MCF 10A (cell line): ENCODE results near the gene FNIP1. TPM values are rescaled to one million over a fixed set of nuclear protein-coding genes. Genes with fewer than 3 reads are reported as not detected.
A peak's percentile ranks its signal among the peaks of the same experiment; 100 is the strongest.

Source experiments
- BruUV-seq: library from RNA; stranded (reverse); fragments of 400-500 nt; replicated peaks from 2 replicates; lab custom pipeline; 2021; lab: Mats Ljungman, UMichigan
- CTCF ChIA-PET: fragments of 300-600 bp; sonication (Branson Sonifier 250); formaldehyde crosslinking; extraction: SDS; loops from one replicate; lab custom pipeline; 2021; ENCODE audit warnings: antibody characterized with exemption, inconsistent platforms; lab: Yijun Ruan, JAX
- POLR2A ChIA-PET: fragments of 300-600, 350-650 bp; sonication (Branson Sonifier 250); formaldehyde crosslinking; extraction: SDS; loops from one replicate; lab custom pipeline; 2020; ENCODE audit warnings: antibody characterized with exemption, inconsistent platforms; lab: Yijun Ruan, JAX
- DNase-seq: peaks from one replicate; pipeline ENCODE4 v3.0.0-alpha.2; 2018; ENCODE audit not compliant: unreplicated experiment
- H3K27ac Mint-ChIP-seq: one replicate; pipeline ENCODE4 v1.8.0; 2022; ENCODE audit warnings: mild to moderate bottlenecking, low read depth, mixed read lengths; ENCODE audit not compliant: unreplicated experiment
- H3K27me3 Mint-ChIP-seq: one replicate; pipeline ENCODE4 v1.8.0; 2022; ENCODE audit warnings: mixed read lengths; ENCODE audit not compliant: insufficient read depth, unreplicated experiment
- H3K36me3 Mint-ChIP-seq: one replicate; pipeline ENCODE4 v1.8.0; 2022; ENCODE audit warnings: mild to moderate bottlenecking, moderate library complexity, mixed read lengths; ENCODE audit not compliant: insufficient read depth, unreplicated experiment
- H3K4me1 Mint-ChIP-seq: one replicate; pipeline ENCODE4 v1.8.0; 2022; ENCODE audit warnings: mixed read lengths; ENCODE audit not compliant: insufficient read depth, unreplicated experiment
- H3K4me3 Mint-ChIP-seq: one replicate; pipeline ENCODE4 v1.8.0; 2022; ENCODE audit warnings: mild to moderate bottlenecking, moderate library complexity, mixed read lengths; ENCODE audit not compliant: unreplicated experiment
- H3K9me3 Mint-ChIP-seq: one replicate; pipeline ENCODE4 v1.8.0; 2022; ENCODE audit warnings: mixed read lengths; ENCODE audit not compliant: unreplicated experiment
- intact Hi-C: fragments of 100-400 bp; cut with micrococcal nuclease; formaldehyde crosslinking; loops from 2 replicates; pipeline ENCODE4 v1.14.1; 2022
- total RNA-seq: library from RNA; stranded (reverse); gene quantifications from 2 replicates; pipeline ENCODE4 v1.2.3, GENCODE V29; 2022
- TF ChIP-seq, protein P1 (sequence below): fragments of 200-600 bp; IDR thresholded peaks from one replicate; pipeline ENCODE4 v1.8.0; 2022; ENCODE audit warnings: antibody characterized with exemption, mild to moderate bottlenecking; ENCODE audit not compliant: unreplicated experiment

FNIP1 gene
- total RNA-seq, 1 experiment from 2014 or later = 36.3 TPM

DNA sequence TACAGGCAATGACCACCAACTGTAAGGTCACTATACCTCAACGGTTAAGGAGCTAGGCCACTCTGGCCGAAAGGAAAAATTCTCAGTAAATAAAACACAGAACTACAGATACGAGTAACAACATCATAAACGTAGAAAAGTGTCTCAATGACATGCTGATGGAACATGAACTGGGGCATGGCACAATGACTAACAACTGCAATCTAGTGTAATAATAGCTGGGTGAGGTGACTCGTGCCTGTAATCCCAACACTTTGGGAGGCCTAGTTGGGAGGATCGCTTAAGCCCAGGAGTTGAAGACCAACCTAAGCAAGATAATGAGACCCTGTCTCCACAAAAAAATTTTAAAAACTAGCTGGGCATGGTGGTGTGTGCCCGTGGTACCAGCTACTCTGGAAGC is 152.0 kb downstream of the FNIP1 start:
- intact Hi-C loops = no loop called here
- no peaks in the 10 kb centered on the region for H3K27me3 Mint-ChIP-seq
- TF ChIP-seq, protein P1, sequence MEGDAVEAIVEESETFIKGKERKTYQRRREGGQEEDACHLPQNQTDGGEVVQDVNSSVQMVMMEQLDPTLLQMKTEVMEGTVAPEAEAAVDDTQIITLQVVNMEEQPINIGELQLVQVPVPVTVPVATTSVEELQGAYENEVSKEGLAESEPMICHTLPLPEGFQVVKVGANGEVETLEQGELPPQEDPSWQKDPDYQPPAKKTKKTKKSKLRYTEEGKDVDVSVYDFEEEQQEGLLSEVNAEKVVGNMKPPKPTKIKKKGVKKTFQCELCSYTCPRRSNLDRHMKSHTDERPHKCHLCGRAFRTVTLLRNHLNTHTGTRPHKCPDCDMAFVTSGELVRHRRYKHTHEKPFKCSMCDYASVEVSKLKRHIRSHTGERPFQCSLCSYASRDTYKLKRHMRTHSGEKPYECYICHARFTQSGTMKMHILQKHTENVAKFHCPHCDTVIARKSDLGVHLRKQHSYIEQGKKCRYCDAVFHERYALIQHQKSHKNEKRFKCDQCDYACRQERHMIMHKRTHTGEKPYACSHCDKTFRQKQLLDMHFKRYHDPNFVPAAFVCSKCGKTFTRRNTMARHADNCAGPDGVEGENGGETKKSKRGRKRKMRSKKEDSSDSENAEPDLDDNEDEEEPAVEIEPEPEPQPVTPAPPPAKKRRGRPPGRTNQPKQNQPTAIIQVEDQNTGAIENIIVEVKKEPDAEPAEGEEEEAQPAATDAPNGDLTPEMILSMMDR = no peak
- no peak for DNase-seq
- BruUV-seq = no TSS peak
- H3K4me3 Mint-ChIP-seq = no peak overlapping the region
- no peak overlapping the region for H3K27ac Mint-ChIP-seq
- H3K36me3 Mint-ChIP-seq = peaks cover 64% of the 10 kb centered on the region
- ChIA-PET POLR2A (interaction anchor here (2.3 kb wide), 1 partner anchor 9 kb away, joined by 9 read pairs; no protein-coding TSS in a partner anchor), CTCF (interaction anchor here (0.5 to 1.1 kb wide), 7 partner anchors 30 to 418 kb away, joined by 3 to 4 read pairs (median 3); no protein-coding TSS in a partner anchor)
- H3K4me1 Mint-ChIP-seq = peaks cover 5% of the 10 kb centered on the region
- no peaks in the 10 kb centered on the region for H3K9me3 Mint-ChIP-seq

DNA sequence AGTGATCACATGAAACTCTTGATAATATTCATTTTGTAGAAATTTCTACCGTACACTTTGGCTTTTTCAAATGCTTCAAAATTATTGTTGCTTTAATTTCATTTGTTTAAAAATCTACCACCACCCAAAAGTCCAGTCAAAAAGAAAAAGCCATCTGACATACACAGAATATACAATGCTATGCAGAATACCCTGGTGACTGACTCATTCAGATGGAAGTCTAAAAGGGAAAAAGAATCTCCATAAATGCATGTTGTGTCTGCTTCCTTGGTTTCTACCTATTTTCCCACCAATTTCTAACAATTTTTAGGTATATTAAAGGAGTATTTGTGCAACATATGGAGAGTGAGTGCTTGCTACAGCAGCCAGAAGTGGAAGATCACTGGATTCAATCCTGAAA is 152.4 kb downstream of the FNIP1 start:
- peaks cover under 1% of the 10 kb centered on the region for H3K4me1 Mint-ChIP-seq
- peaks cover 59% of the 10 kb centered on the region for H3K36me3 Mint-ChIP-seq
- no peak overlapping the region for H3K4me3 Mint-ChIP-seq
- CTCF ChIA-PET = interaction anchor here (0.6 to 1.1 kb wide), 3 partner anchors 29 to 418 kb away, joined by 3 to 4 read pairs (median 4); no protein-coding TSS in a partner anchor
- TF ChIP-seq, protein P1 = no peak
- no peak overlapping the region for H3K27ac Mint-ChIP-seq
- no peaks in the 10 kb centered on the region for H3K27me3 Mint-ChIP-seq
- DNase-seq = no peak
- POLR2A ChIA-PET = interaction anchor here (2.3 kb wide), 1 partner anchor 9 kb away, joined by 9 read pairs; no protein-coding TSS in a partner anchor
- H3K9me3 Mint-ChIP-seq = no peaks in the 10 kb centered on the region
- intact Hi-C loops = no loop called here
- BruUV-seq = no TSS peak

DNA sequence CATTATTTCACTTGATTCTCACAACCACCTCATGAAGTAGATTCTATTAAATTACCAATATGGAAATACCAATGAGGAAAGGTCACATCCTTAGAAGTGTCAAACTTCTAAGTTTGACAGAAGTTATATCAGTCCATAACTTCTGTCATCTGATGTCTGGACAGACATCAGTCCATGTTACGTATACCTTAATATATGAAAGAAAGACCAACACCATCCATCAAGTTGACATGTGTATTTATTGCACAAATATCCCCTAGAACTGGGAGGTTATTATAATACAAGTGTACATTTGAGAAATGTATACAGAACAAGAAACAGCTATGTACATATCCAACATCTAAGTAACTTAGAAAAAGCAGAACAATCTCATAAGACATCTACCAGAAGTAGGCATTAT is 155.3 kb downstream of the FNIP1 start:
- TF ChIP-seq, protein P1 = no peak
- DNase-seq = no peak
- no peak overlapping the region for H3K27ac Mint-ChIP-seq
- CTCF ChIA-PET = interaction anchor here (0.6 to 1.9 kb wide), 2 partner anchors 17 to 52 kb away, joined by 4 to 11 read pairs; no protein-coding TSS in a partner anchor
- POLR2A ChIA-PET = interaction anchor here (1.0 kb wide), 1 partner anchor 15 kb away, joined by 3 read pairs; no protein-coding TSS in a partner anchor
- no peaks in the 10 kb centered on the region for H3K27me3 Mint-ChIP-seq
- peaks cover 2% of the 10 kb centered on the region for H3K4me1 Mint-ChIP-seq
- intact Hi-C loops = no loop called here
- H3K4me3 Mint-ChIP-seq = no peak overlapping the region
- no peaks in the 10 kb centered on the region for H3K9me3 Mint-ChIP-seq
- peaks cover 38% of the 10 kb centered on the region for H3K36me3 Mint-ChIP-seq
- BruUV-seq = no TSS peak

DNA sequence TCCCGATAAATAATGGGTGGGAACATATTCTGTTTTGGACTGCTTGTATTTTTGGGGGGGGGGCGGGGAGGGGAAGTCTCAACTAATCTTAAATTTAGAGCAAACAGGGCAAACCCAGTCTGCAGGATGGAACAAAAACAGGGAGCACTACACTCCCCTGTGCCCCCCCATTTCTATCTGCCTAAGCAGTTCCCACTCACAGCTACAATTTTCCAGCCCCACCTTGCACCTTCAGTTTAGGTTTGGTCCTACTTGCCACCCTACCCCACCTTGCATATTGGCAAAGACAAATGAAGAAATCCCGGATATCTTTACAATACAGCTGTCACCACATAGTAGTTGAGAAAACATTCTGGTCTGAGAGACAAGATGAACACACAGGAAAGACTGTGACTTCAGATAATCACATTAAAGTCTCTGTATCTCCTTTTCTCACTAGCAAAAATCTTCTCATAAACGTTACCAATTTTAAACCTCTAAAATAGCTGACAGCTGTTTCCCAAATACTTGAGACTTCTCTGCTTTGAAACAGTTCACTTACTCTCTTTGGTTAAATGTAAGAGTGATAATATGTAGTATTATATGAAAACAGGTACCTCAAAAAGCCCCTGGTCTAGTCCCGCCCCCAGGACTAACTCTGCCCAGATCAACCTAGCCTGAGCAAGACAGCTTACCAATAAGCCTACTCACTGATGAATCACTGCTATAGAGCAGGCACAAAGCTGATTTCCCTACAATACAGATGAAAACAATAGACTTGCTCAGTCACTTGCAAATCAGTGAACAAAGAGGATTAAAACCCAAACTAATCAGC is 156.6 kb downstream of the FNIP1 start:
- no TSS peak for BruUV-seq
- Mint-ChIP-seq H3K36me3 (peaks cover 29% of the 10 kb centered on the region), H3K4me1 (peaks cover 6% of the 10 kb centered on the region), H3K27me3 (no peaks in the 10 kb centered on the region), H3K27ac (no peak overlapping the region), H3K4me3 (no peak overlapping the region), H3K9me3 (no peaks in the 10 kb centered on the region)
- intact Hi-C loops = no loop called here
- ChIA-PET POLR2A (interaction anchor here (0.8 to 2.3 kb wide), 3 partner anchors 32 to 157 kb away, joined by 3 to 8 read pairs (median 3); partner anchors contain the start of gene FNIP1), CTCF (interaction anchor here (0.5 to 2.8 kb wide), 5 partner anchors 51 to 449 kb away, joined by 3 to 12 read pairs (median 4); no protein-coding TSS in a partner anchor)
- DNase-seq = peak; percentile 32
- TF ChIP-seq, protein P1 = no peak
